Spleen (tissue), 7 donors: Measurements from ENCODE around the gene ORC1.

Source experiments
- CTCF ChIP-seq, 11 experiments: fragments of 200-600 bp in 7 of 11; fragments of 450-650 bp in 4 of 11; sonication (generic) in 4 of 11; IDR thresholded peaks in 8 of 11; conservative IDR thresholded peaks in 3 of 11; 1 replicate in 7 of 11; 2 replicates in 4 of 11; pipeline versions ENCODE4 v1.4.0 to v1.8.0; 2016 to 2021; ENCODE audit warnings: antibody characterized with exemption in 11 of 11, inconsistent platforms in 4 of 11, mild to moderate bottlenecking in 1 of 11
- POLR2A ChIP-seq, 3 donors: fragments of 450-650 bp; IDR thresholded peaks; one replicate each; pipeline ENCODE4 v1.5.1; 2017; ENCODE audit warnings: antibody characterized with exemption in 3 of 3, mild to moderate bottlenecking in 1 of 3
- donor health status: DM: no; HTN: no; CAD: no; lungs with moderate emphysema.
- donor health status: DM: no; HTN: no; CAD: no.
- donor health status: DM: no; HTN: no; CAD: no.

- TF ChIP-seq CTCF (IDR thresholded peaks at IDR 0.05 in 8 of 11, conservative IDR thresholded peaks at IDR 0.05 in 3 of 11) (no peak), POLR2A (IDR thresholded peaks at IDR 0.05) (no peak)
These were observed 51.5 kb downstream of the ORC1 start for GRCh38 chr1:52352690-52353089.
